DMS153 treated with DMSO at 0.1 percent for 48 hours (cell line): Measurements from ENCODE around the gene ZCWPW1.
"Not testable (repeated sequence)": the region's sequence is repeated elsewhere in the genome, so short reads cannot be mapped to it uniquely, and the experiment has no call there.

ENCODE experiments used
- DNase-seq: peaks from one replicate; lab custom pipeline; 2025; ENCODE audit not compliant: unreplicated experiment; lab: John Stamatoyannopoulos, UW

Gene ZCWPW1

GRCh38 chr7:100401811-100402210 is 26.7 kb downstream of the ZCWPW1 start:
- no peak for DNase-seq

GRCh38 chr7:100400656-100401055 is 27.8 kb downstream of the ZCWPW1 start:
- no peak for DNase-seq

- DNase-seq = no peak
These were observed 28.5 kb downstream of the ZCWPW1 start for GRCh38 chr7:100400041-100400440.

GRCh38 chr7:100398239-100398638 is 30.3 kb downstream of the ZCWPW1 start:
- DNase-seq = no peak

- DNase-seq = no peak
These were observed 31.0 kb downstream of the ZCWPW1 start for GRCh38 chr7:100397315-100398081.

- no peak for DNase-seq
These were observed 32.0 kb downstream of the ZCWPW1 start for GRCh38 chr7:100396421-100396982.

GRCh38 chr7:100394077-100394476 is 34.4 kb downstream of the ZCWPW1 start:
- DNase-seq = no peak

GRCh38 chr7:100393233-100393905 is 35.1 kb downstream of the ZCWPW1 start:
- DNase-seq = no peak

GRCh38 chr7:100390286-100391009 is 38.1 kb downstream of the ZCWPW1 start:
- DNase-seq = no peak

- DNase-seq = no peak
These were observed 38.9 kb downstream of the ZCWPW1 start for GRCh38 chr7:100389437-100390088.

GRCh38 chr7:100387695-100388094 is 40.8 kb downstream of the ZCWPW1 start:
- DNase-seq = no peak

GRCh38 chr7:100386940-100387339 is 41.6 kb downstream of the ZCWPW1 start:
- DNase-seq = no peak

GRCh38 chr7:100384628-100385294 is 43.7 kb downstream of the ZCWPW1 start:
- no peak for DNase-seq

GRCh38 chr7:100382234-100382853 is 46.2 kb downstream of the ZCWPW1 start:
- DNase-seq = not testable (repeated sequence)

- not testable (repeated sequence) for DNase-seq
These were observed 46.8 kb downstream of the ZCWPW1 start for GRCh38 chr7:100381531-100382233.

GRCh38 chr7:100380196-100380595 is 48.3 kb downstream of the ZCWPW1 start:
- no peak for DNase-seq

- no peak for DNase-seq
These were observed 50.3 kb downstream of the ZCWPW1 start for GRCh38 chr7:100378114-100378755.

GRCh38 chr7:100376066-100376465 is 52.4 kb downstream of the ZCWPW1 start:
- no peak for DNase-seq

GRCh38 chr7:100374601-100375000 is 53.9 kb downstream of the ZCWPW1 start:
- no peak for DNase-seq
